HepG2 (cell line): Measurements from ENCODE around the gene MST1. TPM values are rescaled to one million over a fixed set of nuclear protein-coding genes. Genes with fewer than 3 reads are reported as not detected.
A peak's percentile ranks its signal among the peaks of the same experiment; 100 is the strongest.

ENCODE experiments used
- ARHGAP35 ChIP-seq: sonication (generic); formaldehyde crosslinking; IDR thresholded peaks from 2 replicates; pipeline ENCODE4 v1.9.0; 2022; ENCODE audit warnings: mild to moderate bottlenecking, inconsistent platforms, moderate library complexity, missing genetic modification reagents, borderline replicate concordance
- BHLHE40 ChIP-seq: IDR thresholded peaks from 2 replicates; pipeline ENCODE4 v1.6.1; 2011; ENCODE audit warnings: low read length, improper control_type of control experiment
- NFE2L1 ChIP-seq: sonication (generic); formaldehyde crosslinking; IDR thresholded peaks from 2 replicates; pipeline ENCODE4 v1.4.0; 2020; ENCODE audit warnings: missing genetic modification reagents, mild to moderate bottlenecking, borderline replicate concordance
- NR2F6 ChIP-seq, 2 experiments: IDR thresholded peaks; 2 replicates each; pipeline ENCODE4 v1.6.1; 2016; ENCODE audit warnings: antibody characterized with exemption in 1 of 2, mild to moderate bottlenecking in 1 of 2
- PHB2 ChIP-seq: fragments of 450-650 bp; IDR thresholded peaks from 2 replicates; pipeline ENCODE4 v1.6.1; 2018; ENCODE audit not compliant: partially characterized antibody
- RARG ChIP-seq: sonication (generic); formaldehyde crosslinking; IDR thresholded peaks from 2 replicates; pipeline ENCODE4 v1.4.0; 2020; ENCODE audit warnings: low read depth, mild to moderate bottlenecking, missing genetic modification reagents
- ZC3H13 ChIP-seq: sonication (generic); formaldehyde crosslinking; IDR thresholded peaks from 2 replicates; pipeline ENCODE4 v1.8.1; 2023; ENCODE audit warnings: mild to moderate bottlenecking, missing genetic modification reagents, moderate library complexity
- ZNF253 ChIP-seq: sonication (generic); formaldehyde crosslinking; IDR thresholded peaks from 2 replicates; pipeline ENCODE4 v1.8.0; 2022; ENCODE audit warnings: mild to moderate bottlenecking, missing genetic modification reagents, borderline replicate concordance
- ZNF292 ChIP-seq: sonication (generic); formaldehyde crosslinking; IDR thresholded peaks from 2 replicates; pipeline ENCODE4 v1.8.1; 2022; ENCODE audit warnings: mild to moderate bottlenecking, low read depth, missing genetic modification reagents, borderline replicate concordance
- ZNF552 ChIP-seq: sonication (generic); formaldehyde crosslinking; IDR thresholded peaks from 2 replicates; pipeline ENCODE4 v1.9.0; 2022; ENCODE audit warnings: missing genetic modification reagents, mild to moderate bottlenecking, borderline replicate concordance
- ZNF563 ChIP-seq: sonication (generic); formaldehyde crosslinking; IDR thresholded peaks from 2 replicates; pipeline ENCODE4 v1.8.0; 2022; ENCODE audit warnings: mild to moderate bottlenecking, moderate library complexity, missing genetic modification reagents
- ZNF761 ChIP-seq: sonication (generic); formaldehyde crosslinking; conservative IDR thresholded peaks from 2 replicates; pipeline ENCODE4 v1.4.0; 2020; ENCODE audit warnings: mild to moderate bottlenecking, missing genetic modification reagents
- ZNF878 ChIP-seq: sonication (generic); formaldehyde crosslinking; IDR thresholded peaks from 2 replicates; pipeline ENCODE4 v1.8.1; 2023; ENCODE audit warnings: mild to moderate bottlenecking, missing genetic modification reagents, moderate library complexity
- polyA plus RNA-seq, 8 experiments: library from polyadenylated mRNA; depleted of rRNA in 3 of 8; stranded (reverse) in 7 of 8; unstranded in 1 of 8; fragments of >200 nt; fragmentation: Illumina TruSeq in 4 of 8; extraction: Trizol in 4 of 8; gene quantifications; 2 replicates each; pipeline versions ENCODE4 v1.2.1 to v1.2.3, GENCODE V29; 2011 to 2016; ENCODE audit warnings: low read depth in 4 of 8, missing spikeins in 1 of 8, mixed read lengths in 1 of 8; ENCODE audit not compliant: insufficient read depth in 1 of 8
- total RNA-seq, 5 experiments: library from RNA; depleted of rRNA; stranded (reverse); fragments of >200 nt; fragmentation: Illumina TruSeq; extraction: Trizol; gene quantifications; 2 replicates each; pipeline ENCODE4 v1.2.3, GENCODE V29; 2016; ENCODE audit warnings: low read depth in 1 of 5
- TF ChIP-seq, protein P1 (sequence below): sonication (generic); formaldehyde crosslinking; IDR thresholded peaks from 2 replicates; pipeline ENCODE4 v1.4.0; 2020; ENCODE audit warnings: mild to moderate bottlenecking, missing genetic modification reagents
- TF ChIP-seq, protein P2 (sequence below): sonication (generic); formaldehyde crosslinking; IDR thresholded peaks from 2 replicates; pipeline ENCODE4 v1.8.1; 2023; ENCODE audit warnings: mild to moderate bottlenecking, moderate library complexity, missing genetic modification reagents
- TF ChIP-seq, protein P3 (sequence below): sonication (generic); formaldehyde crosslinking; IDR thresholded peaks from 2 replicates; pipeline ENCODE4 v1.4.0; 2020; ENCODE audit warnings: mild to moderate bottlenecking, low read depth, missing genetic modification reagents
- TF ChIP-seq, protein P4 (sequence below): sonication (generic); formaldehyde crosslinking; IDR thresholded peaks from 2 replicates; pipeline ENCODE4; 2020; ENCODE audit warnings: missing genetic modification reagents, mild to moderate bottlenecking, borderline replicate concordance
- TF ChIP-seq, protein P5 (sequence below): sonication (generic); formaldehyde crosslinking; IDR thresholded peaks from 2 replicates; pipeline ENCODE4 v1.4.0; 2020; ENCODE audit warnings: missing genetic modification reagents, borderline replicate concordance

The MST1 gene
- total and polyA plus RNA-seq, 2 of the 13 experiments (the other 11 are each of a cell fraction or from before 2014, with no cell fraction given) = 189 to 452 TPM

DNA sequence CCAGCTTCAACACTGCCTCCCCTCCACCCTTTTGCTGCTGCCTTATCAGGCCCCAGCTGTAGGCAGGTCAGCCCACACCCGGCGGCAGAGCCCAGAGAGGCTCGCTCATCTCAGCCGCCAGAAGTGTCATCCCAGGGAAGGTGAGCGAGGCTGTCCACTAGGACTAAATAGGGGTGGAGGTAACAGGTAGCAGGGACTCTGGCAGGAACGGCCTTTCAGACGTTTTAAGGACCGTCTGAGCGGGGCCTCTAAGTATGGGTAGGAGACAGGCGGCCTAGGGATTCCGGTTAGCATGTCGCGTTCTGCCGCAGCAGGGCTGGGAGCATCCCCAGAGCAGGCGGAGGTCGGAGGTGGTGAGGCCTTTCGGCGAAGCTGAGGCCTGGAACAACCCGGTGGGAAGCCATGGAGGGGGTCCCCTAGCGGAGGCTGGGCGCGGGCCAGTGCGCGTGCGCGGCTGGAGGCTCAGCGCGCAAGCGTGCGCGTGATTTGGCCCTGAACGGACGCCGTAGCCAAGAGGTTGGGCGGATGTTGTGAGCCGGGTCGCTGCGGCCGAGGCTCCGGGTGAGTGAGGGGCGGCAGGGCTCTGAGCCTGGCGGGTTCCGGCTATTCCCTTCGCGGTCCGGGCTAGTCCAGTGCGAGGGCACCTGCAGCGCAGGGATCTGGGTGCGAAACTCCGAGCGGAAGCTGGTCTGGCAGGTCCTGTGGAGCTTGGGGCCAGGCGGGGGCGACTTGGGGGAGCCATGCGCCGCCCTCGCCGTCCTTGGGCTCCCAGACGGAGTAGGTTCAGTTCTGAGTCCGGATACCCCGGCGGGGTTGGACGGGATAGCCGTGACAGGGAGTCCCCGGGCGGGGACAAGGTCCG lies at the start of gene MST1, which contains the start of gene RNF123 (continued):
- TF ChIP-seq, protein P1, sequence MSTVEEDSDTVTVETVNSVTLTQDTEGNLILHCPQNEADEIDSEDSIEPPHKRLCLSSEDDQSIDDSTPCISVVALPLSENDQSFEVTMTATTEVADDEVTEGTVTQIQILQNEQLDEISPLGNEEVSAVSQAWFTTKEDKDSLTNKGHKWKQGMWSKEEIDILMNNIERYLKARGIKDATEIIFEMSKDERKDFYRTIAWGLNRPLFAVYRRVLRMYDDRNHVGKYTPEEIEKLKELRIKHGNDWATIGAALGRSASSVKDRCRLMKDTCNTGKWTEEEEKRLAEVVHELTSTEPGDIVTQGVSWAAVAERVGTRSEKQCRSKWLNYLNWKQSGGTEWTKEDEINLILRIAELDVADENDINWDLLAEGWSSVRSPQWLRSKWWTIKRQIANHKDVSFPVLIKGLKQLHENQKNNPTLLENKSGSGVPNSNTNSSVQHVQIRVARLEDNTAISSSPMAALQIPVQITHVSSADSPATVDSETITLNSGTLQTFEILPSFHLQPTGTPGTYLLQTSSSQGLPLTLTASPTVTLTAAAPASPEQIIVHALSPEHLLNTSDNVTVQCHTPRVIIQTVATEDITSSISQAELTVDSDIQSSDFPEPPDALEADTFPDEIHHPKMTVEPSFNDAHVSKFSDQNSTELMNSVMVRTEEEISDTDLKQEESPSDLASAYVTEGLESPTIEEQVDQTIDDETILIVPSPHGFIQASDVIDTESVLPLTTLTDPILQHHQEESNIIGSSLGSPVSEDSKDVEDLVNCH (CRISPR knock-in tag) = no peak
- TF ChIP-seq ZNF563 (0 out of 2 replicates have a peak, but pooled peaks have one; percentile 21), ZNF761 (CRISPR knock-in tag) (no peak; the same call in 1 of the 2 replicates), ZNF552 (CRISPR knock-in tag) (peak; percentile 26; the same call in 1 of the 2 replicates), ARHGAP35 (0 out of 2 replicates have a peak, but pooled peaks have one; percentile 6), ZNF292 (CRISPR knock-in tag) (no peak), ZNF253 (CRISPR knock-in tag) (no peak), RARG (no peak), NR2F6 (IDR thresholded peaks at IDR 0.05) (no peak), NR2F6 (CRISPR knock-in tag; IDR thresholded peaks at IDR 0.05) (no peak; the same call in 1 of the 2 replicates), NFE2L1 (CRISPR knock-in tag) (no peak), ZC3H13 (CRISPR knock-in tag) (no peak), ZNF878 (CRISPR knock-in tag) (no peak), PHB2 (no peak), BHLHE40 (peak; percentile 21; the same call in 1 of the 2 replicates)
- TF ChIP-seq, protein P2, sequence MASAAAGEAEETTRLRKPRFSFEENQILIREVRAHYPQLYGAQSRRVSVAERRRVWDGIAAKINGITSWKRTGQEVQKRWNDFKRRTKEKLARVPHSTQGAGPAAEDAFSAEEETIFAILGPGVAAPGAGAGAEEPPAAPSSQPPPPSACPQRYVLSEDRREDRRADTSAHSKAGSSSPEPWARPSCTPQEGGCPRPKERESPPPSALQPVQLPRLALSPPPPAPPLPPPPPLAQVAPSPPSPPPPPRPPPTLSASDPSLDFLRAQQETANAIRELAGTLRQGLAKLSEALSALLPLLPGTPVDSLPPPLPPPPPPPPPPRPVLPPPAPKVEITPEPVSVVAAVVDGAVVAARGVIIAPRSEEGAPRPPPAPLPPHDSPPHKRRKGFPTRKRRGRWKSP (CRISPR knock-in tag) = no peak
- TF ChIP-seq, protein P3, sequence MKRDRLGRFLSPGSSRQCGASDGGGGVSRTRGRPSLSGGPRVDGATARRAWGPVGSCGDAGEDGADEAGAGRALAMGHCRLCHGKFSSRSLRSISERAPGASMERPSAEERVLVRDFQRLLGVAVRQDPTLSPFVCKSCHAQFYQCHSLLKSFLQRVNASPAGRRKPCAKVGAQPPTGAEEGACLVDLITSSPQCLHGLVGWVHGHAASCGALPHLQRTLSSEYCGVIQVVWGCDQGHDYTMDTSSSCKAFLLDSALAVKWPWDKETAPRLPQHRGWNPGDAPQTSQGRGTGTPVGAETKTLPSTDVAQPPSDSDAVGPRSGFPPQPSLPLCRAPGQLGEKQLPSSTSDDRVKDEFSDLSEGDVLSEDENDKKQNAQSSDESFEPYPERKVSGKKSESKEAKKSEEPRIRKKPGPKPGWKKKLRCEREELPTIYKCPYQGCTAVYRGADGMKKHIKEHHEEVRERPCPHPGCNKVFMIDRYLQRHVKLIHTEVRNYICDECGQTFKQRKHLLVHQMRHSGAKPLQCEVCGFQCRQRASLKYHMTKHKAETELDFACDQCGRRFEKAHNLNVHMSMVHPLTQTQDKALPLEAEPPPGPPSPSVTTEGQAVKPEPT (CRISPR knock-in tag) = 0 out of 2 replicates have a peak, but pooled peaks have one; percentile 51
- TF ChIP-seq, protein P4, sequence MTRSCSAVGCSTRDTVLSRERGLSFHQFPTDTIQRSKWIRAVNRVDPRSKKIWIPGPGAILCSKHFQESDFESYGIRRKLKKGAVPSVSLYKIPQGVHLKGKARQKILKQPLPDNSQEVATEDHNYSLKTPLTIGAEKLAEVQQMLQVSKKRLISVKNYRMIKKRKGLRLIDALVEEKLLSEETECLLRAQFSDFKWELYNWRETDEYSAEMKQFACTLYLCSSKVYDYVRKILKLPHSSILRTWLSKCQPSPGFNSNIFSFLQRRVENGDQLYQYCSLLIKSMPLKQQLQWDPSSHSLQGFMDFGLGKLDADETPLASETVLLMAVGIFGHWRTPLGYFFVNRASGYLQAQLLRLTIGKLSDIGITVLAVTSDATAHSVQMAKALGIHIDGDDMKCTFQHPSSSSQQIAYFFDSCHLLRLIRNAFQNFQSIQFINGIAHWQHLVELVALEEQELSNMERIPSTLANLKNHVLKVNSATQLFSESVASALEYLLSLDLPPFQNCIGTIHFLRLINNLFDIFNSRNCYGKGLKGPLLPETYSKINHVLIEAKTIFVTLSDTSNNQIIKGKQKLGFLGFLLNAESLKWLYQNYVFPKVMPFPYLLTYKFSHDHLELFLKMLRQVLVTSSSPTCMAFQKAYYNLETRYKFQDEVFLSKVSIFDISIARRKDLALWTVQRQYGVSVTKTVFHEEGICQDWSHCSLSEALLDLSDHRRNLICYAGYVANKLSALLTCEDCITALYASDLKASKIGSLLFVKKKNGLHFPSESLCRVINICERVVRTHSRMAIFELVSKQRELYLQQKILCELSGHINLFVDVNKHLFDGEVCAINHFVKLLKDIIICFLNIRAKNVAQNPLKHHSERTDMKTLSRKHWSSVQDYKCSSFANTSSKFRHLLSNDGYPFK (CRISPR knock-in tag) = peak; percentile 69; the same call in 1 of the 2 replicates
- TF ChIP-seq, protein P5, sequence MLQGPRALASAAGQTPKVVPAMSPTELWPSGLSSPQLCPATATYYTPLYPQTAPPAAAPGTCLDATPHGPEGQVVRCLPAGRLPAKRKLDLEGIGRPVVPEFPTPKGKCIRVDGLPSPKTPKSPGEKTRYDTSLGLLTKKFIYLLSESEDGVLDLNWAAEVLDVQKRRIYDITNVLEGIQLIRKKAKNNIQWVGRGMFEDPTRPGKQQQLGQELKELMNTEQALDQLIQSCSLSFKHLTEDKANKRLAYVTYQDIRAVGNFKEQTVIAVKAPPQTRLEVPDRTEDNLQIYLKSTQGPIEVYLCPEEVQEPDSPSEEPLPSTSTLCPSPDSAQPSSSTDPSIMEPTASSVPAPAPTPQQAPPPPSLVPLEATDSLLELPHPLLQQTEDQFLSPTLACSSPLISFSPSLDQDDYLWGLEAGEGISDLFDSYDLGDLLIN (CRISPR knock-in tag) = no peak
